BE2C (cell line): Measurements from ENCODE around the gene USP24.
A peak's percentile ranks its signal among the peaks of the same experiment; 100 is the strongest.

Source experiments
- DNase-seq: peaks from one replicate; pipeline ENCODE4 v3.0.0-alpha.2; 2020
- H3K27me3 ChIP-seq: fragments of 250-450 bp; sonication (Bioruptor Pico); 2 replicates; pipeline ENCODE4 v1.5.1; 2020; ENCODE audit warnings: mild to moderate bottlenecking
- H3K36me3 ChIP-seq: fragments of 250-450 bp; sonication (Bioruptor Pico); 2 replicates; pipeline ENCODE4 v1.5.1; 2020; ENCODE audit warnings: mild to moderate bottlenecking
- H3K4me1 ChIP-seq: fragments of 250-450 bp; sonication (Bioruptor Pico); 2 replicates; pipeline ENCODE4 v1.5.1; 2020
- H3K4me3 ChIP-seq: 2 replicates; pipeline ENCODE4 v1.5.1; 2011; ENCODE audit warnings: low read depth, low read length
- H3K9me3 ChIP-seq: fragments of 250-450 bp; sonication (Bioruptor Pico); 2 replicates; pipeline ENCODE4 v1.5.1; 2020
- TF ChIP-seq, protein P1 (sequence below): IDR thresholded peaks from 2 replicates; pipeline ENCODE4 v1.5.1; 2012; ENCODE audit warnings: mild to moderate bottlenecking, low read depth, low read length

Gene USP24

DNA sequence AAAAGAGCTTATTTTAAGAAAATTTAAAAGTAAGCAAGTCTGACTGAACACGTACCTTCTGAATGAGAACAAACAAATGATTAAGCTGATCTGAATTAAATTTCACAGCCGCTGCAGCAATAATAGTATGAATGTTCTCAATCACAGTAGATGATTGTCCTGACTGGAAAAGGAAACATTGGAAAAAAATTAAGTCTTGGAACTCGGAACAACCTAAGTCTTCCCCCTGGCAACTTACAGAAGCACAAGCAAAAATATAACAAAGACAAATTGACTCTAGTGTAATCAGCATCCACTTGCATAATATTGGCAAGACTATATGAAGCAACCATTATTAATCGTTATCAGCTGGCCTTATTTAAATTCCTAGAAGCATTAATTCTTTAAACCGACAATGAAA, 60.5 kb downstream of the USP24 start:
- no peaks in the 10 kb centered on the region for H3K4me1 ChIP-seq
- TF ChIP-seq, protein P1, sequence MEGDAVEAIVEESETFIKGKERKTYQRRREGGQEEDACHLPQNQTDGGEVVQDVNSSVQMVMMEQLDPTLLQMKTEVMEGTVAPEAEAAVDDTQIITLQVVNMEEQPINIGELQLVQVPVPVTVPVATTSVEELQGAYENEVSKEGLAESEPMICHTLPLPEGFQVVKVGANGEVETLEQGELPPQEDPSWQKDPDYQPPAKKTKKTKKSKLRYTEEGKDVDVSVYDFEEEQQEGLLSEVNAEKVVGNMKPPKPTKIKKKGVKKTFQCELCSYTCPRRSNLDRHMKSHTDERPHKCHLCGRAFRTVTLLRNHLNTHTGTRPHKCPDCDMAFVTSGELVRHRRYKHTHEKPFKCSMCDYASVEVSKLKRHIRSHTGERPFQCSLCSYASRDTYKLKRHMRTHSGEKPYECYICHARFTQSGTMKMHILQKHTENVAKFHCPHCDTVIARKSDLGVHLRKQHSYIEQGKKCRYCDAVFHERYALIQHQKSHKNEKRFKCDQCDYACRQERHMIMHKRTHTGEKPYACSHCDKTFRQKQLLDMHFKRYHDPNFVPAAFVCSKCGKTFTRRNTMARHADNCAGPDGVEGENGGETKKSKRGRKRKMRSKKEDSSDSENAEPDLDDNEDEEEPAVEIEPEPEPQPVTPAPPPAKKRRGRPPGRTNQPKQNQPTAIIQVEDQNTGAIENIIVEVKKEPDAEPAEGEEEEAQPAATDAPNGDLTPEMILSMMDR: no peak
- no peak overlapping the region for H3K4me3 ChIP-seq
- no peak for DNase-seq
- no peaks in the 10 kb centered on the region for H3K27me3 ChIP-seq
- H3K9me3 ChIP-seq: no peaks in the 10 kb centered on the region
- no peaks in the 10 kb centered on the region; the same call in 1 of the 2 replicates for H3K36me3 ChIP-seq

DNA sequence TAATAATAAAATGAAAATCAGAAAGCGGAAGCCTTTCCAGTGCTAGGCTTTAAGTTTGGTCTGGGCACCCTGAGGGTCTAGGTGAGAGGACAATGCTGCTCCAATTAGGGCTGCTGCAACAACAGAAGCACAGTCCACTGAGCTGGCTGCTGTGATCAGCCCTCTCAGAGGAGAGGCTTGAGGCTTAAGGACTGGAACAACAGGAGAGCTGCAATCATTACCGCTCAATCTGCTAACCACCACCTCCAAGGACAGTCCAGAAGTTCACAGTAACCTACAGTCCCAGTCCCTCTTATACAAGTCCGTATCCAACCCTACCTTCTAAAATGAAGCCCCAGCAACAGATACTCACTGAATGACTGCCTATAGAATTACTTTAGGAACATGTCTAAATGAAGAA, 62.1 kb downstream of the USP24 start:
- Histone ChIP-seq H3K4me3 (no peak overlapping the region), H3K36me3 (no peaks in the 10 kb centered on the region; the same call in 1 of the 2 replicates), H3K4me1 (no peaks in the 10 kb centered on the region), H3K9me3 (no peaks in the 10 kb centered on the region), H3K27me3 (no peaks in the 10 kb centered on the region)
- no peak for DNase-seq
- TF ChIP-seq, protein P1: no peak

DNA sequence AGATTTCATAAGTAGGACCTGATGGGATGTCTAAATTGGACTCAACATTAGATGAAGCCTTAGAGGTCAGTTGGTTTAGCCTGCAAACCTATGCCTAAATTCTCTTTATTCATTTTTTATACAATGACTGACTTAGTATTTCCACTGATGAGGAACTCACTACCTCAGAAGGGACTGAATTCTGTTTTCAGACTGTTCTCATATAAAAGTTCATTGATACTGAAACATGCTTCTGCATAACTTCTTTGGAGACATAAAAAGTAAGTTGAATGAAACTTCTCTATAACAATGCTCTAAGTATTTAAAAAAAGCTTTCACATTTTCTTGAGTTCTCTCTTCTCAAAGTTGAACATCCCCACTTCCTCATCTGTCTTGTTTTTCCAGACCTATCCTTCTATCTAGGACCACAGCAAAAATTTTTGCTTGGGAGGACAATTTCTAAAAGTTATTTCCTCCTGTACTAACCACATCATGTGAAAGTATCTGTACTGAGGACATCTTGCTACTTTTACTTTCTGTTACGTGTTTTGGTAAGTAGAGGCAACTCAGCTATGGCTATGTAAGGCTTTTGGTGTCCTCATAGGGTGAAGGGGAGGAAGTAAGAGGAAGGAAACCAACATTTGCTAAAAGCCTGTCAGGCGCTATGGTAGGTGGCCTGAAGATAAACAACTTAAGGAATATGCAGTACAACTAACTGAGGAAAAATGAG, 64.1 kb downstream of the USP24 start:
- no peaks in the 10 kb centered on the region for H3K9me3 ChIP-seq
- H3K36me3 ChIP-seq: no peaks in the 10 kb centered on the region; the same call in 1 of the 2 replicates
- no peaks in the 10 kb centered on the region for H3K4me1 ChIP-seq
- no peak for DNase-seq
- no peaks in the 10 kb centered on the region for H3K27me3 ChIP-seq
- no peak overlapping the region for H3K4me3 ChIP-seq
- TF ChIP-seq, protein P1: no peak

DNA sequence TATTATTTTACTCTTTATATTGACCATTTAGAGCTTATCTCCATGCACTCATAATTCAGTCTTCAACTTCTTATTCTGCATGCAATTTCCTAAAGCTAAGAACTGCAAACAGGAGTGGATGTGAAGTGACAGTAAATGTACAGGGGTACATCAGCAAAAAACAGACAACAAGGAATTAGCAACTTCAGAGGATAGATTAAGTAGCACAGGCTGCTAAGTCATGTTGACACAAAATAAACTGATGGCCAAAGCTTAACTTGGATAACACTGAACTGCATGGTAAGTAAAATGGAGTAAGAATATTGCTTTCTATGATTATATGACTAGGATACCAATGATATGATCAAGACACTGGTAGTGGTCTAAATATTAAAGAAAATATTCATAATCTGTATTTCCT, 66.5 kb downstream of the USP24 start:
- DNase-seq: no peak
- Histone ChIP-seq H3K36me3 (peaks cover 8% of the 10 kb centered on the region; the same call in 1 of the 2 replicates), H3K27me3 (no peaks in the 10 kb centered on the region), H3K9me3 (no peaks in the 10 kb centered on the region), H3K4me3 (no peak overlapping the region), H3K4me1 (no peaks in the 10 kb centered on the region)
- TF ChIP-seq, protein P1: no peak

DNA sequence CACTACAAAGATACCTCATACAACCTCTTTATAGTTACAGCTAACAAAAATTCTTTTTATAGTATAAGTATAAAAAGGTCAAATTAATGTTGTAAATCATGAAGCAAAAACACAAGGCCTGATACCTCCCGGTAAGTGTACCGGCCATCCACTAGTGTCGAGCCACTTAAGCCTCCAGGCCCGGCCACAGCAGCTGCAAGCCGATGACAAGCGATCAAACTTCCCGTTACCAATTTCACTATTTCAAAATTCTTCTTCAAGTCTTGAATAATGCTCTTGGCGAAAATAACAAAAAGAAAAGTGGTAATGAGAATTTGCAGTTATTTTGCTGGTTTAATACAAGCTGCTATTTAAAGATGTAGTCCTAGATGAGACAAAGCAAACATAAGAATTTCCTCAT, 67.6 kb downstream of the USP24 start:
- no peaks in the 10 kb centered on the region for H3K27me3 ChIP-seq
- H3K4me1 ChIP-seq: no peaks in the 10 kb centered on the region
- H3K36me3 ChIP-seq: peaks cover 8% of the 10 kb centered on the region; the same call in 1 of the 2 replicates
- TF ChIP-seq, protein P1: no peak
- H3K9me3 ChIP-seq: no peaks in the 10 kb centered on the region
- H3K4me3 ChIP-seq: no peak overlapping the region
- DNase-seq: no peak

DNA sequence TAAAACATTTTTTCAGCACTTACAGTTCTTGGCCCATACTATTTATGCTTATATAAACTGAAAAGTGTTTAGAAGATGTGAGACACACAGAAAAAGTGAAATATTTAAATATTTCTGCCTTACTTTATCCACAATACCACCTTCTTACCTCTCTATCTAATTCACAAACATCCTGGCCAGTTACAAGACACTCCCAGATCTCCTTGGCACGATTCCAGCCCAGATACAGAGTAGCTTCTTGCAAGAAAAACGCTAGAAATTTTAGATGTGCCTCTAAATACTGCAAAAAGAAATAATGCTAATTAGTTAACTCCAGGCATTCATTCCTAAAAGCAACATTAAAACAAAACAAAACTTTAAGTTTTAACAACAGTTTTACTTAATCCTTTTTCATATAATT, 68.4 kb downstream of the USP24 start:
- no peaks in the 10 kb centered on the region for H3K9me3 ChIP-seq
- no peaks in the 10 kb centered on the region for H3K4me1 ChIP-seq
- DNase-seq: peak; percentile 13
- peaks cover 8% of the 10 kb centered on the region; the same call in 1 of the 2 replicates for H3K36me3 ChIP-seq
- no peaks in the 10 kb centered on the region for H3K27me3 ChIP-seq
- TF ChIP-seq, protein P1: no peak
- no peak overlapping the region for H3K4me3 ChIP-seq
